ENCODE data around the gene ANGPT4.
"Not testable (repeated sequence)": the region's sequence is repeated elsewhere in the genome, so short reads cannot be mapped to it uniquely, and the experiment has no call there.

ANGPT4 gene

GRCh38 chr20:910132-910869, 5.8 kb downstream of the ANGPT4 start:
- no peak for TF ChIP-seq CTCF (IDR thresholded peaks at IDR 0.05; ENCODE audit: insufficient read depth, low read depth, low read length, missing control alignments)
- no peak for DNase-seq (ENCODE audit: low read depth)
- H3K4me3 ChIP-seq (ENCODE audit: low read depth, low read length): no peak overlapping the region

- DNase-seq (ENCODE audit: low read depth): no peak
- no peak for TF ChIP-seq CTCF (IDR thresholded peaks at IDR 0.05; ENCODE audit: insufficient read depth, low read depth, low read length, missing control alignments)
- H3K4me3 ChIP-seq (ENCODE audit: low read depth, low read length): no peak overlapping the region
Measured at GRCh38 chr20:909641-910040, 6.5 kb downstream of the ANGPT4 start.

GRCh38 chr20:906703-907270, 9.3 kb downstream of the ANGPT4 start:
- no peak for TF ChIP-seq CTCF (IDR thresholded peaks at IDR 0.05; ENCODE audit: insufficient read depth, low read depth, low read length, missing control alignments)
- no peak overlapping the region for H3K4me3 ChIP-seq (ENCODE audit: low read depth, low read length)
- no peak for DNase-seq (ENCODE audit: low read depth)

GRCh38 chr20:906001-906520, 10.1 kb downstream of the ANGPT4 start:
- H3K4me3 ChIP-seq (ENCODE audit: low read depth, low read length): no peak overlapping the region
- no peak for TF ChIP-seq CTCF (IDR thresholded peaks at IDR 0.05; ENCODE audit: insufficient read depth, low read depth, low read length, missing control alignments)
- DNase-seq (ENCODE audit: low read depth): no peak

- TF ChIP-seq CTCF (IDR thresholded peaks at IDR 0.05; ENCODE audit: insufficient read depth, low read depth, low read length, missing control alignments): no peak
- H3K4me3 ChIP-seq (ENCODE audit: low read depth, low read length): no peak overlapping the region
- no peak for DNase-seq (ENCODE audit: low read depth)
Measured at GRCh38 chr20:905396-905961, 10.7 kb downstream of the ANGPT4 start.

- H3K4me3 ChIP-seq (ENCODE audit: low read depth, low read length): no peak overlapping the region
- TF ChIP-seq CTCF (IDR thresholded peaks at IDR 0.05; ENCODE audit: insufficient read depth, low read depth, low read length, missing control alignments): no peak
- DNase-seq (ENCODE audit: low read depth): no peak
Measured at GRCh38 chr20:904039-904545, 12.0 kb downstream of the ANGPT4 start.

GRCh38 chr20:897436-897835, 18.7 kb downstream of the ANGPT4 start:
- H3K4me3 ChIP-seq (ENCODE audit: low read depth, low read length): not testable (repeated sequence)

More at GRCh38 chr20:897436-897835, 18.7 kb downstream of the ANGPT4 start:
- not testable (repeated sequence) for DNase-seq (ENCODE audit: low read depth)

Data from GM12865 (cell line).